CD4-positive, alpha-beta T cell treated with Interleukin-21 for 1 hour (primary cell): ENCODE results near the gene NIBAN1.

ENCODE experiments used
- DNase-seq: peaks from one replicate; pipeline ENCODE4 v3.0.0-alpha.2; 2020

NIBAN1 gene

DNA sequence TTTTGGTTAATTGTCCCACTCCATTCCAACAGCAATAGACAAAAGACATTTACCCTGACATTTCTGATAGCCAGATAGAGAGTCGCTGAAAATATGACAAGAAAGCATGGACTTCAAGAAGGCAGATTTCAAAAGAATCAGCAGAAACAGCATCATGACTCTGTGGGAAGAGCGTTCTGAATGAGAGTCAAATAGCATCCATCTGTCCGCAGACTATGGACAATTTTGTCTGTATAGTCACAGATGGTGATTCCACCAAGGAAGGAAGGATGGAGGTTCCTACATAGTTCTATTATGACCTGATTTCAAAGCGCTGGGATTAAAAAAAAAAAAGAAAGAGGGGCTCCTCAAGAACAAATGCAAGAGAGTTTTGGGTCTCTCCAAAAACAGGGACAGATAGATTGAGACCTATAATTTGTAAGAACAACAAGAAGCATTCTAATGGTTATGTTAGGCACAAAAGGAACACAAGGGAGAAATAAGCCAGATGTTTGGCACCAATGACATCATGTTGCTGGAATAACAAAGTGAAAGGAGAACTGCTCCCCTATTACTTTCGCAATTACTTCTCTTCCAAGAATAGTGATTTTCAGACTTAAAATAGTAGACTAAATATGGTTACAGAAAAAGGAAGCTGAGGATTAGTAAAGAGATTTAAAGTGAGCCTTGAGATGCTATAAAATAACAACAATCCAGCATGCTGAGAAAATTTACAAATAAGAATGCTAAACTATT, 28.5 kb downstream of the NIBAN1 start:
- no peak for DNase-seq

DNA sequence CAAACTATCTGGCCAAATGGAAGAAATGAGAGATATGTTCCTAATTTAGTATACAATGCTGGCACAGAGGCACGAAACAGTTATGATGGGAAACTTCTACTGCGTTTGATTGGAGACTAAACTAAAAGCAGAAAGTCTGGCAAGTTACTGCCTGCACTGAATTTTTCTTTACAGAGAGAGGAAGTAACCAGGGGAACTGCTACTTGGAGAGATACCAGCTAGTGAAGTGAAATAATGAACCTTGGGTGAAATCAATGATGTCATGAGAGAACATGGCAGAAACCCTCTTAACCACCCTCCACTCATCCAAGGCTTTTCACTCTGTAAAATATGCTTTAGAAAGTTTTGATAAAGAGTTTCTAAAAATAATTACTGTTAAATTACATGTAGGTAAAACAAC, 29.3 kb downstream of the NIBAN1 start:
- peak; percentile 12 for DNase-seq

DNA sequence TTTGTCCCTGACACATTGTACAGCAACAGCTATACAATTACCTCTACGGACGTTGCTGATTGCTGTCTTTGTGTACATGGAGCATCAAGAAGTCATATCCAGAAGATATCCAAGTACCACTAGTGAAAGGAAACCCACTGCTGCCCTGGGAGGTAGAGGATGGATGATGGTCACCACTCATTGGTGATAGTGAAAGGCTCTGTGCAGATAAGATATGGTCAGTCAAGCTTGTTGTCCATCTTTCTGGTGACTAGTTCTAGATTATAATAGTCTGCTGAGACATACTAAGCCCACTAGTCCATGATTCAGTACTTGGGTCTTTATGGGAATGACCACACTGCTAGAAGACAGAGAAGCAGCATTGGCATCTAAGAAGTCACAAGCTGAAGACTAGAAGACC, 30.3 kb downstream of the NIBAN1 start:
- DNase-seq: no peak

DNA sequence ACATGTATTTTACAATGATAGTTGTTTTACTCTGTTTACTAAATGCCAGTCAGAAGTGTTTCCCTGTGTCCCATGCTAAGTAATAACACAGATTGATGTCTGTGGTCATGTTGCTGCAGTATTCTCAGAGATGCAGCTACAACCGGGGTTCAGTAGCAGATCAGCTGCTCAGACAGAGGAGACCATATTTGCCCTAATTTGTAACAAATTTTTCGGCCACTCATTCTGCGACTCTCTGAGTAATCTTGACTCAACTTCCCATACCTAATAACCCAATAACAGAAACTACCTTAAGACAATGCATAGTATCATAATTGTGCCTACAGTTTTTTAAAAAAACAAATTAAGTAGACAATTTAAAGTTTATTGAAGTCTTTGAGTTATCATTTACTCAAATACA, 32.6 kb downstream of the NIBAN1 start:
- DNase-seq: no peak

DNA sequence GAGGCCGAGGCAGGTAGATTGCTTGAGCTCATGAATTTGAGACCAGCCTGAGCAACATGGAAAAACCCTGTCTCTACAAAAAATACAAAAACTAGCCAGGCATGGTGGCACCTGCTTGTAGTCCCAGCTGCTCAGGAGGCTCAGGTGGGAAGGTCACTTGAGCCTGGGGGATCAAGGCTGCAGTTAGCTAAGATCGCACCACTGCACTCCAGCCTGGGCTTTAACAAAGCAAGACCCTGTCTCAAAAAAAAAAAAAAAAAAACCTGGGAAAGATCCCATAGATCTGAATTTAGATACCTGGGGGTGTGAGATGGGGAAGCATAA, 32.9 kb downstream of the NIBAN1 start:
- DNase-seq: no peak

DNA sequence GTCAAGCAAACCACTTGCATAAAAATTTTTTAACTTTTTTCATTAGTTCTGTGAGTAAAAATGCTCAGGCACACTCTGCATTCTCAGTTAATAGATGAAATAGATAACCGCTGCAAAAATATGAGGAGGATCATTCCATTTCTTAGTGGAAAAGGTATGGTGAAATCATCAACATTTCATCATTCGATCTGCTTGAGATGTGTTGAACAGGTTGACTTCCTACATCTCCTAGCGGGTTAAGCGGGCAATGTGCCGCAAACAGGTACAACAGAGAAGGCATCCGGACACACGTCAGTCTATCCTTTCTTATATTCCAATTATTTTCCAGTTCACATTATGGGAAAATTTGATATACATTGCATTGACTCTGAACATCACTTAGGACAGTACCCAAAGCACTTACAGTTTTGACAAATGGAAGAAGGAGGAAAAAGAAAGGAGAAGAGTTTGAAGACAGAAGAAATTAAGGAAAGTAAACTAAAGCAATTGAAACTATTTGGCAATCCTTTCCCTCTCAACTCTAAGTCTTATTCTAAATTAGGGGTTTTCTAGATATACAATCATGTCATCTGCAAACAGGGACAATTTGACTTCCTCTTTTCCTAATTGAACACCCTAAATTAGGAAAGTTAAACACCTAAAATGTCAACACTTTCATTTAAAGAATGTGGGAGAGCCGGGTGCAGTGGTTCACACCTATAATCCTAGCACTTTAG, 33.5 kb downstream of the NIBAN1 start:
- DNase-seq: no peak

DNA sequence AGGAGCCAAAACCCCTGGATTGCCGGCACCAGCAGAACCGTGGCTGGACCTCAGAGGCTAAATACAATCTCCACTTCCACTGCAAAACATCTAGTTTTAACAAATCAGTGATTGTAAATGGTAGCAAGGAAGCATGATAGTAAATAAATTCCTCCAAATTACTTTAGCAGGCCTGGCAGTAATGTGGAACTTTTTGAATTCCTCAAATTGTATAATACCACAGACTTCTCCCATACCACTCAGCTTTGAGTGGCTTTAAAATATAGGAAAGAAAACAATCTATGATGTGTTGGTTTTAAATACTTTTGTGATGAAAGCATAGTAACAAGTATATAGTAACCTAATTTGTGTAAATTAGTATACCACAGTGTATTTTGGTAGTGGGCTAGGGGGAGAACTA, 34.1 kb downstream of the NIBAN1 start:
- DNase-seq: no peak

DNA sequence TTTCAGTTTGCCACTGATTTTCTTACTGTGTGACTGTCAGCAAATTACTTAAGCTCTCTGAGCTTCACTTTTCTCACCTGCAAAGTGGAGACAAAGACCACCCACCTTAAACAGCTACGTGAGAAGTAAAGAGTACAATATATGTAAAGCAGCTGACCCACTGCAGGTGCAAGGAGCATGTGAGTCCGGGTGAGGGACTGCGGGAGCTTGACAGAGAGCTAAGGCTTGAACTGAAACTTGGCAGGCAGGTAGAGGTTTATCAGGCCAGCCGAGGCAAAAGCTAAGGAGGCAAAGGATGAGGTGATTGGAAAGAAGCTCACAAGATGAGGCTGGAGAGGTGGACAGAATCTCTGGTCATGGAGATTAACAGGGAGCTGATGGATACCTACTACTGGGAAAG, 36.6 kb downstream of the NIBAN1 start:
- DNase-seq: no peak

DNA sequence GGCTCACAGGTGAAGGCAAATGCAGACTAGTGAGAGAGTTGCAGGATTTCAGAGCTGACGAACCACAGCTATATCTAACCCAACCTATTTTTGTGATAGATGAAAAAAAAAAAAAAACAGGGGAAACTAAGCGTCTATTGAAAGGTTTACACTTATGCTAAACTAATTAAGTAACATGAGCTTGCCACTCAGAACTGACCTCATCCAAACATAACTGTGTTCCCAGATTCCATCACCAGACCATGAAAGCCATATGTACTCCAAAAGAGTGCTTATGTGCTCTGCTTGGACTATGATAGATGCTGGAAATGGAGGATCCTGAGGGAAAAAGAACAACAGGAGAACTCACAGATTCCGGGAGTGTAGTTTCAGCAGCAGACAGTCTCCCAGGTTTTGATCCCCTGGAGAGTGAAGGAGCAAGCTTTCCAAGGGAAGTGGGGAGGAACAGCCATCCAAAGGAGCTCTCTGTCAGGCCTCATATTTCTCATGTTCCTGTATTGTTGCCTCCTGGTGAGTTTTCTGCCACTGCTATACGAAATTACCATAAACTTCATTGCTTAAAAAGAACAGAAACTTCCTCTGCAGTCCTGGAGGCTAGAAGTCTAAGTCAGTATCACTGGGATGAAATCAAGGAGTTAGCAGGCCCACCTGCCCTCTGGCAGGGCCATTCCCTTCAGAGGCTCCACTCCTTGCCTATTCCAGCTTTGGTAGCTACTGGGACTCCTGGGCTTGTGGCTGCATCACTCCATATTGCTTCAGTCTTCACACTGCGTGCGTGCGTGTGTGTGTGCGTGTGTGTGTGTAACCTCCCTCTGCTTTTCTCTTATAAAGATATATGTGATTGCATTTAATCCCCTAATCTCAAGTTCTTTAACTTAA, 38.1 kb downstream of the NIBAN1 start:
- no peak for DNase-seq

DNA sequence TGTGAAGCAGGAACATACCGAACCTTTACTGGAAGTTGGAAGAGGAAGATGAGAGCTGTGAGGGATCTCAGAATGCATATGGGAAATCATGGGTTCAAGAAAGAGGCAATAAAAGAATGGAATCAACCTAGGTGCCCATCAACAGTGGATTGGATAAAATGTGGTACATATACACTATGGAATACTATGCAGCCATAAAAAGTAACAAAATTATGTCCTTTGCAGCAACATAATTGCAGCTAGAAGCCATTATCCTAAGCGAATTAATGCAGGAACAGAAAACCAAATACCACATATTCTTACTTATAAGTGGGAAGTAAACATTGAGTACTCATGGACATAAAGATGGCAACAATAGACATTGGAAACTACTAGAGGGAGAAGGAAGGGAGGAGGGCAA, 40.4 kb downstream of the NIBAN1 start:
- no peak for DNase-seq

DNA sequence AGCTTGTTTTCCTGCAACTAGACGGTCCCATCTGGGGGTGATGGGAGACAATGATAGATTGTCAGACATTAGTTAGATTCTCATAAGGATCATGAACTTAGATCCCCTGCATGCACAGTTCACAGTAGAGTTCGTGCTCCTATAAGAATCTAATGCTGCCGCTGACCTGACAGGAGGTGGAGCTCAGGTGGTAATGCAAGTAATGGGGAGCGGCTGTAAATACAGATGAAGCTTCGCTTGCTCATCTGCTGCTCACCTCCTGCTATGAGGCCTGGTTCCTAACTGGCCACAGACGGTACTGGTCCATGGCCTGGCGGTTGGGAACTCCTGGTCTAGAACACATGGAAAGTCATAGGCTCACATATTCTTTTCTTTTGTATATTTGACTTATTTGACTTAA, 42.0 kb downstream of the NIBAN1 start:
- no peak for DNase-seq

DNA sequence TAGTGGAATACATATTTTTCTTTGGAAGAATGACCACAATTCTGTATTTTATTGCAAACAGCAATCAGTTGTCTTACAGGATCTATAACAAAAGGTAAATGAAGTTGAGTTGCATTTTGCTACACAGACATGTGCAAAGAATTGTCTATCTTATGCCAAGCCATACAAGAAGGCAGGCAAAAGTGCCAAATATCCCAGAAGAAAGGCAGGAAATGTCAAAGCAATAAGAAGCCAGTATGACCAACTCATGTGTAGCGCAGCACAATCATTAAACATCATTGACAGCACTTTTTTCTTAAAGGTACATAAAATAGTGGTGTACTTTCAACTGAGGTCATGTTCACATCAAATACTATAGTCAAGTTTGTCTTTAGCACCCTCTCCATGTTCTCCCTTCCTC, 42.7 kb downstream of the NIBAN1 start:
- no peak for DNase-seq

DNA sequence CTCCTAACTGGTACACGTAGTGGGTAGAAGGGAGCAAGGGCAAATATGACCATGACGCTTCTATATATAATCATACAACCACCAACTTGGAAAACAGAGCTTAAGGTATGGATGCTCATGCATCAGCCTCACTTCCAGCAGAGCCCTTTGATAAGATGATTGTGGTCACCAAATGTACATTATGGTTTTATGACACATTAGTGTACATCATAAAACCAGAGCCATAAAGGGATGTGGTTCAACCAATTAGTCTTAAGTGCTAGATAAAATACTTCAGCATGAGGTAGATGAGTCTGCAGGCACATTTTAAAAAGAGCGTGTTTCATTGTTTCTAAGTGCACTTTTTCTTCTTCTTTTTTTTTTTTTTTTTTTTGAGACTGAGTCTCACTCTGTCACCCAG, 43.7 kb downstream of the NIBAN1 start:
- DNase-seq: peak; percentile 25

DNA sequence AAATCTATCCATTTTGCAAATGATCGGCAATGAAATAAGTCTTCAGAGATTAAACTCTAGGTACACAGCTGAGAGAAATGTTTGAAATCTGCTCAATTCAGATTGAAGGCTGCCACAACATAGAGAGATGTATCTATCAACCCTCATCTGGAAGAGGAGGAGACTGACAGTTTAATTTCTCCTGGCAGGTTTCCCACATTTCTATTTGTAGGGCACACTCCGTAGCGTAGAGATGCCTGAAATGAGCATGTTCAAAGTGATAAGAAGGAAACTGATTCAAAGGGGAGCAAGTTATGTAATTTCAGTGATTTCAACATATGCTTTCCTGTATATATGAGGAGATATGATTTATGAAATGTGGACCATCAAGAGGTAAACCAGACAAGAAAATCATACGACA, 44.1 kb downstream of the NIBAN1 start:
- DNase-seq: no peak

DNA sequence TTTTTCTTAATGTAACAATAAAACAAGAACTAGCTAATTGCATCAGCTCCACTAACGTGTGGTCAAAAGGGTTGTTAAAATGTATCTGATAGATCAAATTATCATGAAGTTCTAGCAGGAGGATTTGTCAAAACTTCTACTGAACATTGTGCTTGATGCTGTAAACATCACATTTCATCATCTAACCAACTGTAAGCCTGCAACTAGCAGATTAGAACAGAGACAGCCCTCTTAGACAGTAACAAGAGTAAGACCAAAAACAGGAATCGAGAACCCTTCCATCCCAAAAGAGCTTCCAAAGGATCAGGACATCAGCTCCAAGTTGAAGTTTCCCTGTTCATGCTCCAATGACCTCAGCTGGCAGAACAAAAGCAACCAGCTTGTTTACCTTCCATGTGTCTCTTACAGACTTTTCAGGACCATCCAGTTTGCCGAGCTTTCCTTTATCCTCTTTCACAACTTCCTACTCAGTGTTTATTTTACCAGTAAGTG, 44.6 kb downstream of the NIBAN1 start:
- DNase-seq: no peak

DNA sequence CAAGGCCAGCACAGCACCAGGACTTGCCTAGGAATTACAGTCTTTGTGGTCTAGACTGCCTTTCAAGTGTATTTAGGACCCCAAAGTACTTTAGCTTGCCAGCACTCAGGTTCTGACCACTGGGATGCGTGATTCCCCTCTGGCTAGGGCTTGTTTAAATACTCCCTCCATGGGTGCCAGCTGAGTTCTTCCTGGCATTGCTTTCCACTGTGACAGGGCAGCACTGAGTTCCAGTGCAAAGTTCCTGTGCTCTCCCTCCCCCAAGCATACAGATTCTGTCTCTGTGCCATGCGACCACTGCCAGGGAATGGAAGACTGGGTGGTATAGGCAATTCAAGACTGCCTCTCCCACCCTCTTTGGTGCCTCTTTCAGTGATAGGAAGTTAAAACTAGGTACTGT, 45.9 kb downstream of the NIBAN1 start:
- no peak for DNase-seq
